GM23338 (cell line): Measurements from ENCODE around the gene HERC5. TPM values are rescaled to one million over a fixed set of nuclear protein-coding genes. Genes with fewer than 3 reads are reported as not detected.

Experiments used
- ATAC-seq: fragments of 200-7000 bp; cut with Tn5 transposase; 3 replicates; pipeline ENCODE4 v1.9.1; 2020
- DNase-seq: peaks from one replicate; pipeline ENCODE4 v3.0.0-alpha.2; 2015; ENCODE audit warnings: low spot score
- H2AFZ ChIP-seq: fragments of 200-600 bp; sonication (generic); 2 replicates; pipeline ENCODE4 v1.8.0; 2016; ENCODE audit warnings: antibody characterized with exemption, mild to moderate bottlenecking, moderate library complexity
- H3F3A ChIP-seq: fragments of 200-600 bp; sonication (generic); replicated peaks from 2 replicates; pipeline ENCODE4 v1.8.0; 2017; ENCODE audit warnings: antibody characterized with exemption, mixed run types, low read depth
- H3K27ac ChIP-seq: fragments of 200-600 bp; sonication (generic); 2 replicates; pipeline ENCODE4 v1.6.1; 2016; ENCODE audit warnings: low read depth
- H3K27me3 ChIP-seq: fragments of 200-600 bp; sonication (generic); 2 replicates; pipeline ENCODE4 v1.8.0; 2016; ENCODE audit warnings: mild to moderate bottlenecking, mixed run types, moderate library complexity; ENCODE audit not compliant: insufficient read depth
- H3K36me3 ChIP-seq: fragments of 200-600 bp; sonication (generic); 2 replicates; pipeline ENCODE4 v1.8.0; 2016; ENCODE audit warnings: mild to moderate bottlenecking; ENCODE audit not compliant: insufficient read depth
- H3K4me1 ChIP-seq: fragments of 200-600 bp; sonication (generic); 2 replicates; pipeline ENCODE4 v1.8.0; 2016; ENCODE audit warnings: mild to moderate bottlenecking, moderate library complexity; ENCODE audit not compliant: insufficient read depth
- H3K4me2 ChIP-seq: fragments of 200-600 bp; sonication (generic); 2 replicates; pipeline ENCODE4 v1.7.1; 2017; ENCODE audit warnings: mixed run types
- H3K4me3 ChIP-seq: fragments of 200-600 bp; sonication (generic); 2 replicates; pipeline ENCODE4 v1.6.1; 2016; ENCODE audit warnings: mixed run types
- H3K79me2 ChIP-seq: fragments of 200-600 bp; sonication (generic); replicated peaks from 2 replicates; pipeline ENCODE4 v1.8.0; 2017; ENCODE audit warnings: mild to moderate bottlenecking; ENCODE audit not compliant: insufficient read depth
- H3K9me2 ChIP-seq: fragments of 200-600 bp; sonication (generic); 2 replicates; pipeline ENCODE4 v1.8.0; 2017; ENCODE audit not compliant: insufficient read depth
- H4K20me1 ChIP-seq: fragments of 200-600 bp; sonication (generic); replicated peaks from 2 replicates; pipeline ENCODE4 v1.8.0; 2017; ENCODE audit warnings: mild to moderate bottlenecking; ENCODE audit not compliant: insufficient read depth
- H3K27ac Mint-ChIP-seq: 2 replicates; pipeline ENCODE4 v1.8.0; 2020; ENCODE audit warnings: inconsistent platforms, mild to moderate bottlenecking, moderate library complexity, mixed read lengths
- H3K27me3 Mint-ChIP-seq: 3 replicates; pipeline ENCODE4 v1.8.0; 2022; ENCODE audit warnings: low read depth, mild to moderate bottlenecking, moderate library complexity, mixed read lengths, inconsistent platforms; ENCODE audit not compliant: insufficient read depth, poor library complexity
- H3K36me3 Mint-ChIP-seq: 3 replicates; pipeline ENCODE4 v1.8.0; 2021; ENCODE audit warnings: low read depth, mild to moderate bottlenecking, inconsistent platforms, moderate library complexity, mixed read lengths
- H3K4me1 Mint-ChIP-seq: 3 replicates; pipeline ENCODE4 v1.8.0; 2020; ENCODE audit warnings: mild to moderate bottlenecking, inconsistent platforms, mixed read lengths
- H3K4me3 Mint-ChIP-seq: 3 replicates; pipeline ENCODE4 v1.8.0; 2021; ENCODE audit warnings: moderate library complexity, mild to moderate bottlenecking, inconsistent platforms, mixed read lengths
- H3K9me3 Mint-ChIP-seq: 3 replicates; pipeline ENCODE4 v1.8.0; 2020; ENCODE audit warnings: moderate library complexity, mild to moderate bottlenecking, inconsistent platforms, mixed read lengths
- CREB1 ChIP-seq: fragments of 250-450 bp; sonication (Bioruptor Pico); IDR thresholded peaks from 2 replicates; pipeline ENCODE4 v1.5.0; 2020; ENCODE audit warnings: low read depth, mild to moderate bottlenecking, moderate library complexity
- CTCF ChIP-seq, 2 experiments: fragments of 200-600 bp in 1 of 2; sonication (generic) in 1 of 2; conservative IDR thresholded peaks; 2 replicates each; pipeline versions ENCODE4 v1.5.1 to v1.6.1; 2016 to 2017; ENCODE audit warnings: antibody characterized with exemption in 2 of 2, low read depth in 2 of 2, mild to moderate bottlenecking in 2 of 2, moderate library complexity in 1 of 2
- ETS1 ChIP-seq: IDR thresholded peaks from 2 replicates; pipeline ENCODE4 v1.6.1; 2016; ENCODE audit warnings: antibody characterized with exemption
- EZH2 ChIP-seq: fragments of 200-600 bp; sonication (generic); IDR thresholded peaks from one replicate; pipeline ENCODE4 v1.8.0; 2017; ENCODE audit warnings: antibody characterized with exemption, mild to moderate bottlenecking, low read depth; ENCODE audit not compliant: unreplicated experiment
- EZH2phosphoT487 ChIP-seq: fragments of 200-600 bp; sonication (generic); IDR thresholded peaks from one replicate; pipeline ENCODE4 v1.8.1; 2018; ENCODE audit warnings: antibody characterized with exemption; ENCODE audit not compliant: unreplicated experiment
- JUNB ChIP-seq: IDR thresholded peaks from one replicate; pipeline ENCODE4 v1.6.1; 2016; ENCODE audit warnings: antibody characterized with exemption; ENCODE audit not compliant: unreplicated experiment
- NANOG ChIP-seq: IDR thresholded peaks from 2 replicates; pipeline ENCODE4 v1.6.1; 2016; ENCODE audit warnings: antibody characterized with exemption, borderline replicate concordance
- POLR2AphosphoS5 ChIP-seq: IDR thresholded peaks from 2 replicates; pipeline ENCODE4 v1.6.1; 2016; ENCODE audit warnings: antibody characterized with exemption, low read depth
- REST ChIP-seq: IDR thresholded peaks from one replicate; pipeline ENCODE4 v1.6.1; 2018; ENCODE audit warnings: antibody characterized with exemption; ENCODE audit not compliant: unreplicated experiment
- STAT1 ChIP-seq: IDR thresholded peaks from one replicate; pipeline ENCODE4 v1.6.1; 2016; ENCODE audit warnings: antibody characterized with exemption; ENCODE audit not compliant: unreplicated experiment
- ZNF114 ChIP-seq: fragments of 250-450 bp; sonication (Bioruptor Pico); IDR thresholded peaks from 2 replicates; pipeline ENCODE4 v1.5.0; 2020; ENCODE audit warnings: mild to moderate bottlenecking, moderate library complexity
- ZNF331 ChIP-seq: fragments of 250-450 bp; sonication (Bioruptor Pico); IDR thresholded peaks from 2 replicates; pipeline ENCODE4 v1.5.0; 2020; ENCODE audit warnings: low read depth, mild to moderate bottlenecking, moderate library complexity
- ZNF462 ChIP-seq: fragments of 250-450 bp; sonication (Bioruptor Pico); IDR thresholded peaks from 2 replicates; pipeline ENCODE4 v1.5.0; 2020; ENCODE audit warnings: mild to moderate bottlenecking, moderate library complexity
- polyA plus RNA-seq: library from polyadenylated mRNA; unstranded; fragments of >200 nt; fragmentation: Nextera tagmentation; extraction: Ambion mirVana; gene quantifications from 2 replicates; pipeline ENCODE4 v1.2.1, GENCODE V29; 2016
- total RNA-seq: library from RNA; depleted of rRNA; stranded (reverse); fragments of >200 nt; shearing (Covaris generic); gene quantifications from 2 replicates; pipeline ENCODE4 v1.2.3, GENCODE V29; 2014

The HERC5 gene
- total and polyA plus RNA-seq, 2 experiments from 2014 or later, result 22.8 to 25.1 TPM

- no peaks in the 10 kb centered on the region for H3K36me3 ChIP-seq
- no peak for ATAC-seq
Measured at GRCh38 chr4:88448889-88449288, 8.0 kb upstream of the HERC5 start.

More at GRCh38 chr4:88448889-88449288, 8.0 kb upstream of the HERC5 start:
- Mint-ChIP-seq H3K36me3 (peaks cover 8% of the 10 kb centered on the region), H3K4me1 (peaks cover 14% of the 10 kb centered on the region), H3K27ac (no peak overlapping the region), H3K27me3 (peaks cover 1% of the 10 kb centered on the region), H3K9me3 (peaks cover 3% of the 10 kb centered on the region), H3K4me3 (no peak overlapping the region)
- Histone ChIP-seq H3K9me2 (peaks cover 12% of the 10 kb centered on the region; the same call in 1 of the 2 replicates), H3K4me2 (no peak overlapping the region), H3K79me2 (no peaks in the 10 kb centered on the region), H3K4me1 (peaks cover 8% of the 10 kb centered on the region; the same call in 1 of the 2 replicates), H4K20me1 (no peaks in the 10 kb centered on the region), H3K27me3 (no peaks in the 10 kb centered on the region), H2AFZ (no peak overlapping the region), H3K27ac (no peak overlapping the region), H3F3A (no peaks in the 10 kb centered on the region), H3K4me3 (no peak overlapping the region)
- no peak for TF ChIP-seq CTCF (conservative IDR thresholded peaks at IDR 0.05; ENCODE audit: low read depth in 2 of 2)
- TF ChIP-seq EZH2, result no peak
- no peak for TF ChIP-seq ZNF462 (CRISPR knock-in tag)
- no peak for TF ChIP-seq JUNB
- no peak for TF ChIP-seq REST
- TF ChIP-seq ETS1, result no peak
- TF ChIP-seq EZH2phosphoT487, result no peak
- TF ChIP-seq ZNF114, result no peak
- TF ChIP-seq NANOG, result no peak
- no peak for TF ChIP-seq POLR2AphosphoS5
- TF ChIP-seq CREB1, result no peak
- TF ChIP-seq ZNF331 (CRISPR knock-in tag), result no peak
- no peak for TF ChIP-seq STAT1
- no peak for DNase-seq
